ENCODE data around the gene ARHGEF25.

ARHGEF25 gene

DNA sequence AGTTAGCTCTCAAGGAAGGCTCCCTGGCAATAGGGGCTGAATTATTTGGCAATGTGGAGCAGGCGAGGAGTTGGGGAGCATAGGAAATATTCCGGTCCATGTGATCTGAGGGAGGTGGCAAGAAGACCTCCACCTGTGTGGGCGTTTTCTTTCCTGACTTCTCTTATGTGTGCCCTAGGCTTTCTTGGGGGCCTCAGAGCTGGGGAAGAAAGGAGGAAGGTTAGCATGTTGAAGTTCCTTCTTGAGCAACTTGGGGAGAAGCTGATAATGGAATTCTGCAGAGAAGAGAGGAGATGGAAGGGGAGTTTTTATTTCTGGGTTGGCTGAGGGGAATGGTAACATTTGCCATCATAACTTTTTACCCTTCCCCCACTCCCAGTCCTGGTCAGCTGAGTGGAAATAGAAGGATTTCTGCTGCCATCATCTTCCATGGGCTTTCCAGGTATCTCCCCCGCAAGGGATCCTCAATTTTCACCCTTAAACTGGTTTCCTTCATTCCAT lies 5.4 kb upstream of the ARHGEF25 start:
- no peak overlapping the region for H3K27ac ChIP-seq
- no peak for TF ChIP-seq CTCF (IDR thresholded peaks at IDR 0.05)
- TF ChIP-seq ZFX (IDR thresholded peaks at IDR 0.05; ENCODE audit: borderline replicate concordance), result no peak

DNA sequence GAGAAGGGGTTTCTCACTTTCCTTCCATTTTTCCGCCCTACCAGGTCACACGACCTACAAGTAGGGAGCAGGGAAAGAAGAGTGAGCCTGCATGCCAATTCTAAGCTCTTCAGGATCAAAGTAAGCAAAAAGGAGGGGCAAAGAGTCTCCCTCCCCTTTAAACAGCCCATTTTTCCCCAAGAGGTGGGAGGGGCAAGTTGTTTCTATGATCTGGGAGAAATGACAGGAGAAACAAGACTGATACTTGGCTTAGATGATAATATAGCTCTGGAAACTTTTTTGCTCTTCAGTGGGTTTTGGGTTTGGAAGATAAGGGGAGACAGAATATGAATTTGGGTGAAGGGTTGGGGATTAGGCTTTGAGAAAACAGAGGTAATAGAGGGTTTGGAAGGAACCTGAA lies 4.8 kb upstream of the ARHGEF25 start:
- TF ChIP-seq CTCF (IDR thresholded peaks at IDR 0.05) (no peak), ZFX (IDR thresholded peaks at IDR 0.05; ENCODE audit: borderline replicate concordance) (no peak)
- H3K27ac ChIP-seq, result no peak overlapping the region

DNA sequence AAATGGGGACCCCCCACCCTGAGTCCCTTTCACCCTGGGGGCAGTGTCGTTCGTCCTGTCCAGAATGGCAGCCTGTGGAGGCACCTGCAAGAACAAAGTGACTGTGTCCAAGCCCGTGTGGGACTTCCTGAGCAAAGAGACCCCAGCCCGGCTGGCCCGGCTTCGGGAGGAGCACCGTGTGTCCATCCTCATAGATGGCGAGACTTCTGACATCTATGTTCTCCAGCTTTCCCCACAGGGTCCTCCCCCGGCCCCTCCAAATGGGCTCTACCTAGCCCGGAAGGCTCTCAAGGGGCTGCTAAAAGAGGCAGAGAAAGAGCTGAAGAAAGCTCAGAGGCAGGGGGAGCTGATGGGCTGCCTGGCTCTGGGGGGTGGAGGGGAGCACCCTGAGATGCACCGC lies 4.4 kb upstream of the ARHGEF25 start:
- no peak for TF ChIP-seq ZFX (IDR thresholded peaks at IDR 0.05; ENCODE audit: borderline replicate concordance)
- no peak for TF ChIP-seq CTCF (IDR thresholded peaks at IDR 0.05)
- no peak overlapping the region for H3K27ac ChIP-seq

DNA sequence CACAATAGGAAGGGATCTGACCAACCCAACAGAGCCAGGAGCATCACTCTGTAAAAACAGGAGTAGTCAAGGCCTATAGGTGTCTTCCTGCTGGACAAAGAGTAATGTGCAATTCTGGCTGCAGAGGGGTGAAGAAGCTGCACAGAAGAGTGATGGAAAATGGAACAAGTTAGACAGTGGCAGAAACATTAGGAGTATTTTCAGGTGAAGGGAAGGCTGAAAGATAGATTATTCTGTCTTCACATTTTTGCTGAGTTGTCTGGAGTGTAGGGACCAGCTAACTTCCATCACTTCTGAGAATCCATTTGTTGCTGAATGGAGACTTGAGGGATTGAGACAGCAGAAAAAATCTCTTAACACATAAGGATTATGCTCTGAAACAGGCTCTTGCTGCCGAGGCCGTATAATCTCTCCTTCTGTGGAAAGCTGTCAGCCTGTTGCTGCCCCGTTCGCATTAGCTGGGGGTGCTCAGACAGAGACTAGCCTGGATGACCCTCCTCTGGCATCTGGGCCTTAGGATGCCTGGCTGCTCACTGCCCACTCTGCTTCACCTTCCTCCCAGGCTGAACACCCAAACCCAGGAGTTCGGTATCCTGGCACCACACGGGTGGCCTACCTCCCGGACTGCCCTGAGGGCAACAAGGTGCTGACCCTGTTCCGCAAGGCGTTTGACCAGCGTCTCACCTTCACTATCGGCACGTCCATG lies 3.1 kb upstream of the ARHGEF25 start:
- H3K27ac ChIP-seq, result peak overlapping the region; percentile 11; the same call in 1 of the 2 replicates
- TF ChIP-seq CTCF (IDR thresholded peaks at IDR 0.05) (no peak), ZFX (IDR thresholded peaks at IDR 0.05; ENCODE audit: borderline replicate concordance) (no peak)

DNA sequence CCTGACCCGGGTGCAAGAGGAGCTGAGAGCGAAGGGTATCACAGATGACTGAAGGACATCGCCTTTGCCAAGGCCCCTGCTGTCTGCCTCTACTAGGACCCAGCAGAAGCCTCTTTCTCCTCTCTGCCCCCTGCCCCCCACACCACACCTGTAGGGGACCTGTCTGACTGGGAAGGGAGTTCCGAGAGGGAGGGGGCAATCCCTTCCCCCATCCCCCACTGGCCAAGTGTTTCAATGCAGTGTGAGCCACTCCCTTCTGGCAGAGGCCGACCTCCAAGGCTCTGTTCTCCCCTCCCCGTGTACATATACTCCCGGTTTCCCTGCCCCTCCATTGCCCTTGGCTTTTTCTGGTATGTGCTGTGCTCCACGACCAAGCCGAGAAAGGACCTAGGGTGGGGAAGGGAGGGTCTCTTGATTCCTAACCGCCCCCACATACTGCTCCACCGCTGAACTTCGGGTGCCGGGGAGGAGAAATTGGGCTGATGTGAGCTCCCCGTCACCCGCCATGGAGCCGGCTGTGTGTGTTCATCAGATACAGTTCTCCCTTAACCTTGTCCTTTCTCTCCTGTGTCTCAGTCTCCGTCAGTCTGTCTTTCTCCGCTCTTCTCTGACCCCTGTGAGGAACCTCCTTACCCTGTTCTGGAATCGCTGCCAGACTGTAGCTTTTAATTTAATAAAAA lies 2.0 kb upstream of the ARHGEF25 start:
- TF ChIP-seq CTCF (IDR thresholded peaks at IDR 0.05) (no peak), ZFX (IDR thresholded peaks at IDR 0.05; ENCODE audit: borderline replicate concordance) (no peak)
- no peak overlapping the region for H3K27ac ChIP-seq

- H3K27ac ChIP-seq, result no peak overlapping the region
- TF ChIP-seq CTCF (IDR thresholded peaks at IDR 0.05), result no peak
- no peak for TF ChIP-seq ZFX (IDR thresholded peaks at IDR 0.05; ENCODE audit: borderline replicate concordance)
Observed at GRCh38 chr12:57609781-57610553, 1.3 kb upstream of the ARHGEF25 start.
